GM19025 (cell line): ENCODE data around the gene SMIM29.

ENCODE experiments used
- ATAC-seq: cut with Tn5 transposase; IDR thresholded peaks from one replicate; pipeline ENCODE4 v1.9.1; 2021; ENCODE audit warnings: mild to moderate bottlenecking, low read depth, moderate library complexity; ENCODE audit not compliant: unreplicated experiment

The SMIM29 gene

DNA sequence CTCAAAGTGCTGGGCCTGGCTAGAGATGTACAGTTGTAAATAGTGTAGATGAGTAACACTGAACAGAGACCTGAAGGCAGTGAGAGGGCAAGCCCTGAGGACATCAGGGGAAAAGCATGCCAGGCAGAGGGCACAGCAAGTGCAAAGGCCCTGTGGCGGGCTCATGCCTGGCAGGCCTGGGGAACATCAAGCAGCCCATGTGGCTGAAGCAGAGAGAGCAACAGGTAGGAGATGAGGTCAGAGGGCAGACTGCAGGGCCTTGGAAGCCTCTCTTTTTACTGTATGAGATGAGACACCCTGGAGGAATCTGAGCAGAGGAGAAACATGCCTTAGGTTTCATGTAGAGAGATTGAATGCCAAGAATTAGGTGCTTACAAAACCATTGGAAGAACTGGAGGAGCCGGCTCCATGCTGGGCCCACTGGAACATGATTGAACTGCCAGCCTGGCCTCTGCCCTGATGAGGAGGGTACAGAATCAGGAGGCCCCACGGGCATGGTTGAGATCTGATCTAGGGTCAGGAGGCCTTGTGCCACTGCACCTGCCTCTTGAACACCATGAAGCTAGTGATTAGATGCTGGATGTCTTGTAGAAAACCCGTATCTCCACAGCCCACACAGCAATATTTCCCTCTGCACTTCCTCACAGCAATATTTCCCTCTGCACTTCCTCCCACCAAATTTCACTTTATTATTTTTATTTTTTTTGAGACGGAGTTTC, 18.0 kb downstream of the SMIM29 start:
- ATAC-seq = no peak

GRCh38 chr6:34229877-34230276, 18.9 kb downstream of the SMIM29 start:
- no peak for ATAC-seq

GRCh38 chr6:34227761-34228421, 20.9 kb downstream of the SMIM29 start:
- no peak for ATAC-seq

DNA sequence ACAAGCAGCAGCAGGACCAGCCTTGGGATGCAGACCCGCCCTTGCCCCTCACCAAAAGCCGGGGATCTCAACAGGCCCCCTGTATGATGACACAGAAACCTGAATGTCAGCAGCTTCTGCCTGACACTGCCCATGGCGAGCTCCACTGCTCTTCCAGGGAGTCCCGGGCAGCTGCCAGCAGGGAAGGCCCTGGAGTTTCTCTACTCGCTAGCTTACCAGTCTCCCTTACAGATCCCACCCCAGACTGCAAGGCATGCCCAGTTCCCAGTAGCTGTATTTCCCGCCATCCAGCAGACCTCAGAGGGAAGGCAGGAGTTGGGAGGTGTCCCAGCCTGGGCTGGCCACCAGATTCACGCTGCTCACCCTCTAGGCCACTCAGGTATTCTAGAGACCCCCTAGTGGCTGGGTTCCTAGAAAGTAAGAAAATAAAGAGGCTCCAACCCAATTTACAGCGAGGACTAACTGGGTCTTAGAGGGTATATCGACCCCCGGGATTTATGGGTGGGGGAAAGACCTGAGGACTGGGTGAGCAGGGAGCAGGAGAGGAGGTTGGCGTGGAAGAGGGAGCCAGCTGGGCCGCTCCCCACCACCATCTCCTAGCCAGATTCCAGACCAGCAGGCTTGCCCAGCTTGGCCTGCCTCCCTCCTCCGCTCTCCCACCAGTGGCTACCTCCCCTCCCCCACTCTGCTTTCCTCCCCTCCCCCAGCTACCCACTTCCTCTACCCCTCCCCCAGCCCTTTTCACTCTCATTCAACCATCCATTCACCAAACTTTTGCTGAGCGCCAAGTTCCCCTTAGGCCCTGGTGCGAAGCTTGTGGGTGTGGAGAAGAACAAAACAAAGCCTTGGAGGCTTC, 21.8 kb downstream of the SMIM29 start:
- ATAC-seq = no peak

DNA sequence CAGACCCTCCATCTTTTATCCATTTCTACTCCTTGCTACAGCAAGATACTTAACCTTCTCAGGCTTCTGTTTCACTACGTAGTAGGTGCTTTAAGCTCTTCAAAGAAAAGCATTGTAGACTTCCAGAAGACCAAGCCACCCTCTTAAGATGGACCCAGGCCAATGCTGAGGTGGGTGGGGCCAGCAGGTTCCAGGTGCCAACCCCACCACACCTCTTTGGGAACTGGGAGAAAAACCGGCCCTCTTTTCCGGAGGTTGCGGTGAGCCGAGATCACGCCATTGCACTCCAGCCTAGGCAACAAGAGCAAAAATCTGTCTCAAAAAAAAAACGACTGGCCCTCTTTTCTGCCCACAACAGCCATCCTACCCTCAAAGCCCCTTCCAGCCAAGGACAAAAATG, 22.7 kb downstream of the SMIM29 start:
- ATAC-seq = no peak

DNA sequence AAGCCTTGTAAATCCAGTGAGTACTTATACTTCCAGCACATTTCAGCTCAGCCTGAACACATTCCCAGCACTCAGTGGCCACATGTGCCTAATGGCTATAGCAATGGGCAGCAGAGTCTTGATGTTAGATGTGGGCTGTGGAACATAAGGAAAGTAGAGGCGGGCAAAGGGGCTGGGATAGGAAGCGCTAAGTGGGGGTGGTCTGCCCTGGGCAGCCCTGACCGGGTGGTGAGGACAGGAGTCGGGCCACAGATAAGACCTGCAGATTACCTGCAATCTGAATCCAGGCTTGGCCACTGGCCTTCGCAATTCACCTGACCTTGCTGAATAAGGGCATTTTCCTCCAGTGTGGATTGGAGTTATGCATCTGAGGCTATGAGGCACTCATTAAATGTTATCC, 23.3 kb downstream of the SMIM29 start:
- no peak for ATAC-seq

GRCh38 chr6:34223956-34224940, 24.6 kb downstream of the SMIM29 start:
- ATAC-seq = peak; percentile 94

- no peak for ATAC-seq
Observed at GRCh38 chr6:34223381-34223955, 25.3 kb downstream of the SMIM29 start.

GRCh38 chr6:34218691-34219090, 30.1 kb downstream of the SMIM29 start:
- ATAC-seq = no peak

- no peak for ATAC-seq
Observed at GRCh38 chr6:34213772-34214171, 35.0 kb downstream of the SMIM29 start.

GRCh38 chr6:34207695-34208443, 40.9 kb downstream of the SMIM29 start:
- no peak for ATAC-seq

- no peak for ATAC-seq
Observed at GRCh38 chr6:34206726-34207125, 42.1 kb downstream of the SMIM29 start.

DNA sequence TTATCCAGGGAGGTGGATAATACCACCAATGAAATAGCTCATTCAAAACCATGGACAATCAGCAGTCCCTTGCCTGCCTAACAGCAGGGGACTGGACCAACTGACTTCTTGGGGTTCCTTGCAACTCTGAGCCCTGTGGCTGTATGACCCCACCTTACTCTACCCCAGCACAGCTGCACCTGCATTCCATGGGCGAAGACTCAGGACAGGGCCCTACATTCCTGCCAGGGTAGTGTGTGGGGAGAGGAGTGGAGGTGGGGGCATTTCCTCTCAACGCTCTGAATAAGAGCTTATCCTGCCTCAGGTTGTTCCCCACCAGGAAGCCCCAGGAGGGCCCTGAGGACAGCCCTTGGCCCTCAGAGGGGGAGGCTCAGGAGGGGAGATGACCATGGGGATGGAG, 42.9 kb downstream of the SMIM29 start:
- no peak for ATAC-seq

DNA sequence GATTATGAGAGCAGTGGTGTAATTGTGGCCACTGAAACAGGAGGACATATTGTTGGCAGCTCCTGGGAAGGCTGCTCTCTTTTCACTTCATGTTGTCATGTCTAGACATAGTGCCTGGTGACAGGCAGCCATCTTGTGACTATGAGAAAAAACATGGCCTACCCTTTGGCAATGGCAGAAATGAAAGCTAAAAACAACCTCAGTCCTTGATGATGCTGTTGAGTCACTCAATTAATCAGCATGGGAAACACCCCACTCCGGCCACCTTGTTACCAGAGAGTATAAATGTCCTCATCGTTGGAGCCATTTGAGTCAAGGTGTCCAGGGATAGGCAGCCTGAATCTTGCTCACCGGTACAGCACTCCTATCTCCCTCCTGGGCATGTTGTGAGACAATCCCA, 43.3 kb downstream of the SMIM29 start:
- ATAC-seq = no peak

DNA sequence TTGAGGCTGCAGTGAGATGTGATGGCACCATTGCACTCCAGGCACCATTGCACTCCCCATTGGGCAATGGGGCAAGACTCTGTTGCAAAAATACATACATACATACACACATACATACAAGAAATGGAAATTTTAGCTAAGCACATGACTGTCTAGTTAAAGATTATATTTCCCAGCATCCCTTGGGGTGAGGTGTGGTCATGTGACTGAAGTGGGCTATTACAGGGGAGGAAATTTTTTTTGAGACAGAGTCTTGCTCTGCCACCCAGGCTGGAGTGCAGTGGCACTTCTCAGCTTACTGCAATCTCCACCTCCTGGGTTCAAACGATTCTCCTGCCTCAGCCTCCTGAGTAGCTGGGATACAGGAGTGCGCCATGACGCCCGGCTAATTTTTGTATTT, 44.1 kb downstream of the SMIM29 start:
- ATAC-seq = no peak

DNA sequence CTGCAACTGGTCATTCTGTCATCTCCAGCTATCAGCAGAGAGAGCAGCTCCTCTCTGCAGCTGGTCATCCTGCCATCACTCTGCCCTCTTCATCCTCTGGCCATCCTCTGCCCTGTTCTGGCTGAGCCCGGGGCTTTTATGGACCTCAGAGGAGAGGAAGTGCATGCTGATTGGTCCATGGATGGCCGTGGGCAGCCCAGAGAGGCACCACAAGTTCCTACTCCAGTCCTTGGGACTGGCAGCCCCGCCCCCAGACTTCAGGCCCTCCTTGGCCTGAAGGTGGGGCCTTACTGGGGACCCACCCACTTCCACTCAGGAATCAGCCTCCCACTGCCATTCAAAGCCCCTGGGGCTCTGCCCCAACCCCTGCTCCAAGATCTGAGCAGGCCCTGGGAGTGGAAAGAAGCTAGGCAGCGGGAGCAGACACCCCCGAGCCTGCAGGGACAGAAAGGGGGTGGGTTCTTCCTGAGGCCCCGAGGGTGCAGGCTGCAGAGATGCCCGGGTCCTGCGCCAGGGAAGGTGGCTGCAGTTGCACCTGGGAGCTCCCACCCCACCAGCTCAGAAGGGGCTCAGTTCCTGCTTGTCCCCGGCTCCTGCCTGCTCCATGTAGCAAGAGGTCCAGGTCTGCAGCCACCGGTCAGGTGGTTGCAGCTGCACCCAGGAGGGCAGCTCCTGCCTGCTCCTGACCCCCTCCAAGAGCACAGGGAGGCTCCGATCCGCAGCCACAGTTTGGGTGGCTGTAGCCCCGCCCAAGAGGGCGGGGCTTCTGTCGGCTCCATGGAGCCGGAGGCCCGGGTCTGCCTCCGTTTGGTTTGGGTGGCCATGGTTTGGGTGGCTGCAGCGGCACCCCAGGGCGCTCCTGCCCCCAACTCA, 46.2 kb downstream of the SMIM29 start:
- no peak for ATAC-seq

GRCh38 chr6:34201455-34202107, 47.2 kb downstream of the SMIM29 start:
- ATAC-seq = no peak
